Measurements from ENCODE around the gene ZP3.
A peak's percentile ranks its signal among the peaks of the same experiment; 100 is the strongest.
"Not testable (repeated sequence)": the region's sequence is repeated elsewhere in the genome, so short reads cannot be mapped to it uniquely, and the experiment has no call there.

ZP3 gene

GRCh38 chr7:76424413-76425111 is at the start of gene ZP3:
ZP3 (plus strand) TSS chr7:76424950; CDS start chr7:76424965, 15 bp downstream.
- DNase-seq (ENCODE audit: low read depth in 2 of 2): no peak

GRCh38 chr7:76375251-76375650 is 49.5 kb upstream of the ZP3 start:
- DNase-seq (ENCODE audit: low read depth in 2 of 2): no peak

GRCh38 chr7:76377186-76377918 is 47.4 kb upstream of the ZP3 start:
- DNase-seq (ENCODE audit: low read depth in 2 of 2): no peak

GRCh38 chr7:76380623-76380966 is 44.2 kb upstream of the ZP3 start:
- no peak for DNase-seq (ENCODE audit: low read depth in 2 of 2)

GRCh38 chr7:76381814-76382213 is 42.9 kb upstream of the ZP3 start:
- no peak for DNase-seq (ENCODE audit: low read depth in 2 of 2)

- no peak for DNase-seq (ENCODE audit: low read depth in 2 of 2)
Observed at GRCh38 chr7:76383089-76383944, 41.4 kb upstream of the ZP3 start.

- no peak for DNase-seq (ENCODE audit: low read depth in 2 of 2)
Observed at GRCh38 chr7:76386691-76387260, 38.0 kb upstream of the ZP3 start.

- DNase-seq (ENCODE audit: low read depth in 2 of 2): not testable (repeated sequence)
Observed at GRCh38 chr7:76387789-76388188, 37.0 kb upstream of the ZP3 start.

- no peak for DNase-seq (ENCODE audit: low read depth in 2 of 2)
Observed at GRCh38 chr7:76390092-76390491, 34.7 kb upstream of the ZP3 start.

GRCh38 chr7:76392531-76393115 is 32.1 kb upstream of the ZP3 start:
- DNase-seq (ENCODE audit: low read depth in 2 of 2): no peak

- peak; percentile 80 to 83 for DNase-seq (ENCODE audit: low read depth in 2 of 2)
Observed at GRCh38 chr7:76393116-76394031, 31.4 kb upstream of the ZP3 start.

GRCh38 chr7:76394957-76395356 is 29.8 kb upstream of the ZP3 start:
- DNase-seq (ENCODE audit: low read depth in 2 of 2): no peak

- DNase-seq (ENCODE audit: low read depth in 2 of 2): not testable (repeated sequence)
Observed at GRCh38 chr7:76395605-76395964, 29.2 kb upstream of the ZP3 start.

GRCh38 chr7:76395965-76396726 is 28.6 kb upstream of the ZP3 start:
- DNase-seq (ENCODE audit: low read depth in 2 of 2): no peak

GRCh38 chr7:76396864-76397263 is 27.9 kb upstream of the ZP3 start:
- DNase-seq (ENCODE audit: low read depth in 2 of 2): no peak

GRCh38 chr7:76397409-76398183 is 27.2 kb upstream of the ZP3 start:
- peak; percentile 65 to 71 for DNase-seq (ENCODE audit: low read depth in 2 of 2)

GRCh38 chr7:76400248-76400647 is 24.5 kb upstream of the ZP3 start:
- DNase-seq (ENCODE audit: low read depth in 2 of 2): no peak

- DNase-seq (ENCODE audit: low read depth in 2 of 2): not testable (repeated sequence)
Observed at GRCh38 chr7:76403097-76403496, 21.7 kb upstream of the ZP3 start.
